GM19328 (cell line): ENCODE data around the gene GPR162.

ENCODE experiments used
- ATAC-seq: cut with Tn5 transposase; IDR thresholded peaks from one replicate; pipeline ENCODE4 v1.9.1; 2021; ENCODE audit warnings: mild to moderate bottlenecking, moderate library complexity; ENCODE audit not compliant: unreplicated experiment

The GPR162 gene

GRCh38 chr12:6834254-6834653 is 12.6 kb downstream of the GPR162 start:
- ATAC-seq: no peak

- ATAC-seq: no peak
Observed at GRCh38 chr12:6834873-6835272, 13.3 kb downstream of the GPR162 start.

- ATAC-seq: no peak
Observed at GRCh38 chr12:6836851-6837250, 15.2 kb downstream of the GPR162 start.

GRCh38 chr12:6837370-6838060 is 15.9 kb downstream of the GPR162 start:
- no peak for ATAC-seq

GRCh38 chr12:6838854-6839253 is 17.2 kb downstream of the GPR162 start:
- no peak for ATAC-seq

- ATAC-seq: peak; percentile 73
Observed at GRCh38 chr12:6839482-6840201, 18.0 kb downstream of the GPR162 start.

GRCh38 chr12:6840330-6840729 is 18.7 kb downstream of the GPR162 start:
- ATAC-seq: no peak

GRCh38 chr12:6840761-6841515 is 19.3 kb downstream of the GPR162 start, which contains the start of gene GNB3:
Gene GNB3, plus strand, starts transcription at chr12:6840925. Its CDS starts 363 bp downstream, at chr12:6841288.
- ATAC-seq: no peak

- no peak for ATAC-seq
Observed at GRCh38 chr12:6842075-6842474, 20.5 kb downstream of the GPR162 start.

GRCh38 chr12:6843118-6843902 is 21.7 kb downstream of the GPR162 start:
- ATAC-seq: no peak

- ATAC-seq: no peak
Observed at GRCh38 chr12:6845395-6845794, 23.8 kb downstream of the GPR162 start.

- ATAC-seq: no peak
Observed at GRCh38 chr12:6846316-6846869, 24.8 kb downstream of the GPR162 start.

- ATAC-seq: no peak
Observed at GRCh38 chr12:6847676-6848075, 26.1 kb downstream of the GPR162 start.

GRCh38 chr12:6849427-6849826 is 27.8 kb downstream of the GPR162 start:
- no peak for ATAC-seq

- ATAC-seq: no peak
Observed at GRCh38 chr12:6849976-6850560, 28.4 kb downstream of the GPR162 start.

GRCh38 chr12:6850796-6851152 is 29.2 kb downstream of the GPR162 start:
- ATAC-seq: no peak

- ATAC-seq: peak; percentile 49
Observed at GRCh38 chr12:6851153-6851920, 29.7 kb downstream of the GPR162 start, which contains the start of gene CDCA3. Gene CDCA3, minus strand, starts transcription at chr12:6851286. Its CDS starts 334 bp downstream, at chr12:6850952.

GRCh38 chr12:6851921-6852650 is 30.5 kb downstream of the GPR162 start, which contains the start of gene USP5:
Gene USP5, plus strand, starts transcription at chr12:6852150. Its CDS starts 30 bp downstream, at chr12:6852180.
- peak; percentile 71 for ATAC-seq
